ENCODE data around the gene SREK1. TPM values are rescaled to one million over a fixed set of nuclear protein-coding genes. Genes with fewer than 3 reads are reported as not detected.
"Not testable (repeated sequence)": the region's sequence is repeated elsewhere in the genome, so short reads cannot be mapped to it uniquely, and the experiment has no call there.

SREK1 gene
- polyA plus RNA-seq, 3 donors, result 148 to 195 (median 165) TPM

- DNase-seq, result peak; percentile 82
Observed at GRCh38 chr5:66207800-66208561, 63.9 kb downstream of the SREK1 start.

GRCh38 chr5:66209350-66209749 is 65.2 kb downstream of the SREK1 start:
- DNase-seq, result no peak

- no peak for DNase-seq
Observed at GRCh38 chr5:66209794-66210193, 65.7 kb downstream of the SREK1 start.

GRCh38 chr5:66213533-66213932 is 69.4 kb downstream of the SREK1 start:
- DNase-seq, result no peak

GRCh38 chr5:66222455-66222854 is 78.4 kb downstream of the SREK1 start:
- no peak for DNase-seq

GRCh38 chr5:66222896-66223295 is 78.8 kb downstream of the SREK1 start:
- DNase-seq, result not testable (repeated sequence)

GRCh38 chr5:66223637-66224036 is 79.5 kb downstream of the SREK1 start:
- peak; percentile 16 for DNase-seq

GRCh38 chr5:66224274-66224673 is 80.2 kb downstream of the SREK1 start:
- DNase-seq, result no peak

- DNase-seq, result no peak
Observed at GRCh38 chr5:66224773-66225553, 80.9 kb downstream of the SREK1 start.

GRCh38 chr5:66230551-66230950 is 86.5 kb downstream of the SREK1 start:
- DNase-seq, result no peak

GRCh38 chr5:66231508-66231907 is 87.4 kb downstream of the SREK1 start:
- no peak for DNase-seq

GRCh38 chr5:66232275-66232674 is 88.2 kb downstream of the SREK1 start:
- no peak for DNase-seq

- DNase-seq, result no peak
Observed at GRCh38 chr5:66232706-66233445, 88.8 kb downstream of the SREK1 start.

Other genes starting within 250 kb of the SREK1 start
- 100 to 1,000 TPM in 1 of 3 donors, 10 to 100 TPM in 2; 89.0 to 105 (median 96.6) TPM for gene ERBIN, start 217.7 kb upstream of the SREK1 start, polyA plus RNA-seq (ENCODE audit: insufficient read length in 3 of 3)

All from renal pelvis (tissue), 4 donors.